H9 (cell line): ENCODE data around the gene MEF2A. TPM values are rescaled to one million over a fixed set of nuclear protein-coding genes. Genes with fewer than 3 reads are reported as not detected.

Source experiments
- DNase-seq: peaks from one replicate; pipeline ENCODE4 v3.0.0-alpha.2; 2017
- H2AFZ ChIP-seq: one replicate; pipeline ENCODE4 v1.6.1; 2013; ENCODE audit warnings: mild to moderate bottlenecking, low read length, control low read depth, moderate library complexity
- H2AK5ac ChIP-seq: 2 replicates; pipeline ENCODE4 v1.6.1; 2013; ENCODE audit warnings: low read length, control low read depth, mixed read lengths; ENCODE audit not compliant: insufficient read length
- H2BK120ac ChIP-seq: one replicate; pipeline ENCODE4 v1.6.1; 2013; ENCODE audit warnings: low read depth, mild to moderate bottlenecking, low read length, control low read depth, inconsistent platforms; ENCODE audit not compliant: poor library complexity, severe bottlenecking
- H2BK12ac ChIP-seq: 2 replicates; pipeline ENCODE4 v1.6.1; 2013; ENCODE audit warnings: low read length, control low read depth, mixed read lengths, low read depth; ENCODE audit not compliant: insufficient read length
- H2BK15ac ChIP-seq: 2 replicates; pipeline ENCODE4 v1.6.1; 2013; ENCODE audit warnings: low read depth, low read length, control low read depth
- H2BK20ac ChIP-seq: one replicate; pipeline ENCODE4 v1.6.1; 2013; ENCODE audit warnings: low read depth, mild to moderate bottlenecking, low read length, control low read depth, inconsistent platforms; ENCODE audit not compliant: poor library complexity, severe bottlenecking
- H2BK5ac ChIP-seq: 2 replicates; pipeline ENCODE4 v1.6.1; 2013; ENCODE audit warnings: low read length, control low read depth, mixed read lengths; ENCODE audit not compliant: insufficient read length
- H3K14ac ChIP-seq: 2 replicates; pipeline ENCODE4 v1.6.1; 2013; ENCODE audit warnings: low read length, control low read depth; ENCODE audit not compliant: insufficient read depth
- H3K18ac ChIP-seq: 2 replicates; pipeline ENCODE4 v1.6.1; 2013; ENCODE audit warnings: low read depth, mild to moderate bottlenecking, mixed read lengths, low read length, control low read depth; ENCODE audit not compliant: insufficient read length
- H3K23ac ChIP-seq: 2 replicates; pipeline ENCODE4 v1.6.1; 2013; ENCODE audit warnings: low read length, control low read depth, mixed read lengths, low read depth; ENCODE audit not compliant: insufficient read length
- H3K23me2 ChIP-seq: 2 replicates; pipeline ENCODE4 v1.6.1; 2013; ENCODE audit warnings: low read depth, mild to moderate bottlenecking, mixed read lengths, low read length, control low read depth; ENCODE audit not compliant: insufficient read length, poor library complexity, severe bottlenecking
- H3K27ac ChIP-seq: 2 replicates; pipeline ENCODE4 v1.5.1; 2013; ENCODE audit warnings: low read length, control low read depth, mixed read lengths, low read depth; ENCODE audit not compliant: insufficient read length
- H3K27me3 ChIP-seq: 2 replicates; pipeline ENCODE4 v1.6.1; 2013; ENCODE audit warnings: low read length, control low read depth, inconsistent platforms; ENCODE audit not compliant: insufficient read depth
- H3K4ac ChIP-seq: 2 replicates; pipeline ENCODE4 v1.6.1; 2013; ENCODE audit warnings: low read depth, mild to moderate bottlenecking, control low read depth, inconsistent platforms, low read length, moderate library complexity
- H3K4me1 ChIP-seq: 2 replicates; pipeline ENCODE4 v1.6.1; 2013; ENCODE audit warnings: low read length, control low read depth, inconsistent platforms; ENCODE audit not compliant: insufficient read depth
- H3K4me2 ChIP-seq: 2 replicates; pipeline ENCODE4 v1.6.1; 2013; ENCODE audit warnings: low read length, control low read depth, mixed read lengths; ENCODE audit not compliant: insufficient read length, insufficient read depth
- H3K56ac ChIP-seq: 2 replicates; pipeline ENCODE4 v1.6.1; 2013; ENCODE audit warnings: low read depth, mild to moderate bottlenecking, mixed read lengths, low read length, control low read depth; ENCODE audit not compliant: insufficient read length
- H3K79me1 ChIP-seq: 2 replicates; pipeline ENCODE4 v1.6.1; 2013; ENCODE audit warnings: low read depth, mild to moderate bottlenecking, moderate library complexity, low read length, control low read depth, inconsistent platforms; ENCODE audit not compliant: insufficient read depth, poor library complexity, severe bottlenecking
- H3K79me2 ChIP-seq: 2 replicates; pipeline ENCODE4 v1.6.1; 2013; ENCODE audit warnings: low read length, control low read depth, inconsistent platforms; ENCODE audit not compliant: insufficient read depth
- H3K9ac ChIP-seq: 2 replicates; pipeline ENCODE4 v1.6.1; 2013; ENCODE audit warnings: low read length, control low read depth, mixed read lengths; ENCODE audit not compliant: insufficient read length; ENCODE audit errors: extremely low read depth
- H3K9me3 ChIP-seq: one replicate; pipeline ENCODE4 v1.6.1; 2013; ENCODE audit warnings: low read depth, low read length, inconsistent platforms; ENCODE audit not compliant: control insufficient read depth
- H3T11ph ChIP-seq: one replicate; pipeline ENCODE4 v1.6.1; 2013; ENCODE audit warnings: mild to moderate bottlenecking, low read length, control low read depth, inconsistent platforms
- H4K20me1 ChIP-seq: one replicate; pipeline ENCODE4 v1.6.1; 2013; ENCODE audit not compliant: control insufficient read depth, insufficient read length, insufficient read depth
- H4K5ac ChIP-seq: 2 replicates; pipeline ENCODE4 v1.6.1; 2013; ENCODE audit warnings: low read depth, mild to moderate bottlenecking, mixed read lengths, low read length, control low read depth; ENCODE audit not compliant: insufficient read length
- H4K8ac ChIP-seq: replicated peaks from 2 replicates; pipeline ENCODE4 v1.6.1; 2013; ENCODE audit warnings: low read length, control low read depth, mixed read lengths, low read depth; ENCODE audit not compliant: insufficient read length
- H4K91ac ChIP-seq: 2 replicates; pipeline ENCODE4 v1.6.1; 2013; ENCODE audit warnings: low read depth, mild to moderate bottlenecking, moderate library complexity, mixed read lengths, low read length, control low read depth; ENCODE audit not compliant: insufficient read length
- H3K27ac Mint-ChIP-seq, 3 experiments: 2 replicates in 2 of 3; 3 replicates in 1 of 3; pipeline ENCODE4 v1.8.0; 2020 to 2021; ENCODE audit warnings: mixed read lengths in 3 of 3, mild to moderate bottlenecking in 1 of 3, moderate library complexity in 1 of 3
- H3K27me3 Mint-ChIP-seq: 2 replicates; pipeline ENCODE4 v1.8.0; 2021; ENCODE audit warnings: low read depth, mild to moderate bottlenecking, moderate library complexity, mixed read lengths
- H3K36me3 Mint-ChIP-seq, 3 experiments: 2 replicates in 2 of 3; 3 replicates in 1 of 3; pipeline ENCODE4 v1.8.0; 2020 to 2021; ENCODE audit warnings: low read depth in 3 of 3, mixed read lengths in 3 of 3; ENCODE audit not compliant: insufficient read depth in 1 of 3
- H3K4me1 Mint-ChIP-seq, 2 experiments: 2 replicates each; pipeline ENCODE4 v1.8.0; 2020; ENCODE audit warnings: mixed read lengths in 2 of 2
- H3K4me3 Mint-ChIP-seq, 2 experiments: 2 replicates in 1 of 2; 3 replicates in 1 of 2; pipeline ENCODE4 v1.8.0; 2020 to 2021; ENCODE audit warnings: mild to moderate bottlenecking in 2 of 2, mixed read lengths in 2 of 2, moderate library complexity in 1 of 2
- H3K9me3 Mint-ChIP-seq, 2 experiments: 2 replicates in 1 of 2; 3 replicates in 1 of 2; pipeline ENCODE4 v1.8.0; 2020; ENCODE audit warnings: mild to moderate bottlenecking in 2 of 2, mixed read lengths in 2 of 2, moderate library complexity in 1 of 2
- CTCF ChIP-seq: fragments of 200-600 bp; sonication (generic); conservative IDR thresholded peaks from 3 replicates; pipeline ENCODE4 v1.8.0; 2021; ENCODE audit warnings: antibody characterized with exemption, mild to moderate bottlenecking
- WGBS: extraction: QIAGEN DNeasy Blood & Tissue Kit; methylation state at CpG from one replicate; pipeline ENCODE4 v1.1.7; 2013; ENCODE audit warnings: missing lambda C conversion rate, low lambda C conversion rate, mixed read lengths; ENCODE audit not compliant: insufficient read length; ENCODE audit errors: extremely low coverage; 5-methylcytosine and 5-hydroxymethylcytosine counted together
- total RNA-seq: library from RNA; stranded (reverse); gene quantifications from 2 replicates; pipeline ENCODE4 v1.2.1, GENCODE V29; 2021

The MEF2A gene
- total RNA-seq, 1 experiment from 2014 or later, result 20.7 TPM

GRCh38 chr15:99692825-99693224, 127.0 kb downstream of the MEF2A start:
- Histone ChIP-seq H4K20me1 (no peaks in the 10 kb centered on the region), H4K91ac (no peak overlapping the region), H2BK120ac (no peak overlapping the region), H4K5ac (no peak overlapping the region), H3K14ac (no peak overlapping the region), H2AK5ac (no peak overlapping the region), H2BK15ac (no peak overlapping the region), H2AFZ (no peak overlapping the region), H2BK5ac (no peak overlapping the region), H3K23ac (no peak overlapping the region), H3K4me1 (no peaks in the 10 kb centered on the region), H3T11ph (no peak overlapping the region), H3K27me3 (no peaks in the 10 kb centered on the region), H3K23me2 (no peaks in the 10 kb centered on the region), H4K8ac (no peak overlapping the region), H3K4me2 (no peak overlapping the region), H3K79me2 (no peaks in the 10 kb centered on the region), H3K56ac (no peak overlapping the region), H2BK20ac (no peak overlapping the region), H3K27ac (no peak overlapping the region), H3K9ac (no peak overlapping the region), H3K9me3 (no peaks in the 10 kb centered on the region), H2BK12ac (no peak overlapping the region), H3K18ac (no peak overlapping the region), H3K79me1 (no peaks in the 10 kb centered on the region), H3K4ac (no peak overlapping the region)
- no peak for TF ChIP-seq CTCF
- DNase-seq, result no peak
- H3K27me3 Mint-ChIP-seq, result no peaks in the 10 kb centered on the region
- no peak overlapping the region; a peak in 1 of 7 replicates for H3K27ac Mint-ChIP-seq
- WGBS, result no CpG with 5 or more reads among the region's 3 CpGs
- peaks cover 3 to 35% (median 30%) of the 10 kb centered on the region in 3 experiments; a peak in 6 of 7 replicates for H3K36me3 Mint-ChIP-seq
- no peaks in the 10 kb centered on the region for H3K9me3 Mint-ChIP-seq
- no peak overlapping the region for H3K4me3 Mint-ChIP-seq
- H3K4me1 Mint-ChIP-seq, result no peaks in the 10 kb centered on the region
